ENCODE measurements around the gene MRC2.

Gene MRC2

DNA sequence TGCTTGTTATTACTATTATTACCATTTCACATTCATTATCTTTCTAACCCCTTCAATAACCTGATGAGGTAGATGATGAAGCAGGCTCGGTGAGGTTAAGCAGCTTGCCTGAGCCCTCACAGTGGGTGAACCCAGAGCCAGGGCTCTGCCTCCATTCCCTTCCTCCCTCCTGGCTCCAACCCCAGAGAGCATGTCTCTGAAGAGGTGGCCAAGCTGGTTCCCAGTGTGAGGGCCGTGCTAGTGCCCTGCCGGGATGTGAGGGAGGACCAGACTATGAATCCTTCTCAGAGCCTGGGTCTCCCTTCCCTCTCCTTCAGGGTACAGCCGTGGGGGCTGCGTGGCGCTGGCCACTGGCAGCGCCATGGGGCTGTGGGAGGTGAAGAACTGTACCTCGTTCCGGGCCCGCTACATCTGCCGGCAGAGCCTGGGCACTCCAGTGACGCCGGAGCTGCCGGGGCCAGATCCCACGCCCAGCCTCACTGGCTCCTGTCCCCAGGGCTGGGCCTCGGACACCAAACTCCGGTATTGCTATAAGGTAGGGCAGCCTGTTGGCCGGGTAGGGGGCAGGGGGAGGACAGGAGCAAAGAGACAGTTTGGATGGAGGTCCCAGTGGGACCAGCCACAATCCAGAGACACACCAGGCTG, 49.6 kb downstream of the MRC2 start:
- Histone ChIP-seq H3K27me3 (replicated peaks; ENCODE audit: insufficient read depth, low read length) (no peaks in the 10 kb centered on the region), H3K4me2 (ENCODE audit: low read depth, low read length) (no peak overlapping the region), H3K9ac (ENCODE audit: low read length) (no peak overlapping the region), H2AFZ (ENCODE audit: low read length) (no peak overlapping the region), H3K79me2 (ENCODE audit: low read length) (no peaks in the 10 kb centered on the region), H3F3A (ENCODE audit: insufficient read depth, low read length) (no peaks in the 10 kb centered on the region), H4K20me1 (ENCODE audit: insufficient read depth, low read length) (no peaks in the 10 kb centered on the region), H3K4me3 (ENCODE audit: low read length) (no peak overlapping the region), H3K4me1 (ENCODE audit: low read length) (no peaks in the 10 kb centered on the region), H3K36me3 (replicated peaks; ENCODE audit: insufficient read depth, low read length) (no peaks in the 10 kb centered on the region), H3K27ac (ENCODE audit: low read length) (no peak overlapping the region), H3K9me2 (replicated peaks; ENCODE audit: insufficient read depth, low read length) (no peaks in the 10 kb centered on the region), H3K9me3 (replicated peaks; ENCODE audit: insufficient read depth, low read length) (no peaks in the 10 kb centered on the region)
- no peak for TF ChIP-seq EZH2phosphoT487 (IDR thresholded peaks at IDR 0.05; ENCODE audit: low read length)
- TF ChIP-seq EZH2 (optimal IDR thresholded peaks at IDR 0.05; ENCODE audit: low read depth, low read length): no peak
- TF ChIP-seq, protein P1, sequence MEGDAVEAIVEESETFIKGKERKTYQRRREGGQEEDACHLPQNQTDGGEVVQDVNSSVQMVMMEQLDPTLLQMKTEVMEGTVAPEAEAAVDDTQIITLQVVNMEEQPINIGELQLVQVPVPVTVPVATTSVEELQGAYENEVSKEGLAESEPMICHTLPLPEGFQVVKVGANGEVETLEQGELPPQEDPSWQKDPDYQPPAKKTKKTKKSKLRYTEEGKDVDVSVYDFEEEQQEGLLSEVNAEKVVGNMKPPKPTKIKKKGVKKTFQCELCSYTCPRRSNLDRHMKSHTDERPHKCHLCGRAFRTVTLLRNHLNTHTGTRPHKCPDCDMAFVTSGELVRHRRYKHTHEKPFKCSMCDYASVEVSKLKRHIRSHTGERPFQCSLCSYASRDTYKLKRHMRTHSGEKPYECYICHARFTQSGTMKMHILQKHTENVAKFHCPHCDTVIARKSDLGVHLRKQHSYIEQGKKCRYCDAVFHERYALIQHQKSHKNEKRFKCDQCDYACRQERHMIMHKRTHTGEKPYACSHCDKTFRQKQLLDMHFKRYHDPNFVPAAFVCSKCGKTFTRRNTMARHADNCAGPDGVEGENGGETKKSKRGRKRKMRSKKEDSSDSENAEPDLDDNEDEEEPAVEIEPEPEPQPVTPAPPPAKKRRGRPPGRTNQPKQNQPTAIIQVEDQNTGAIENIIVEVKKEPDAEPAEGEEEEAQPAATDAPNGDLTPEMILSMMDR (IDR thresholded peaks at IDR 0.05; ENCODE audit: low read length): no peak
- DNase-seq: no peak

- Histone ChIP-seq H3K36me3 (replicated peaks; ENCODE audit: insufficient read depth, low read length) (no peaks in the 10 kb centered on the region), H3K27me3 (replicated peaks; ENCODE audit: insufficient read depth, low read length) (no peaks in the 10 kb centered on the region), H3K9me2 (replicated peaks; ENCODE audit: insufficient read depth, low read length) (no peaks in the 10 kb centered on the region), H3K27ac (ENCODE audit: low read length) (no peak overlapping the region), H4K20me1 (ENCODE audit: insufficient read depth, low read length) (no peaks in the 10 kb centered on the region), H3K4me3 (ENCODE audit: low read length) (no peak overlapping the region), H3K79me2 (ENCODE audit: low read length) (no peaks in the 10 kb centered on the region), H3K9ac (ENCODE audit: low read length) (no peak overlapping the region), H3K4me2 (ENCODE audit: low read depth, low read length) (no peak overlapping the region), H2AFZ (ENCODE audit: low read length) (no peak overlapping the region), H3K9me3 (replicated peaks; ENCODE audit: insufficient read depth, low read length) (no peaks in the 10 kb centered on the region), H3F3A (ENCODE audit: insufficient read depth, low read length) (no peaks in the 10 kb centered on the region), H3K4me1 (ENCODE audit: low read length) (no peaks in the 10 kb centered on the region)
- DNase-seq: no peak
- TF ChIP-seq EZH2phosphoT487 (IDR thresholded peaks at IDR 0.05; ENCODE audit: low read length) (no peak), EZH2 (optimal IDR thresholded peaks at IDR 0.05; ENCODE audit: low read depth, low read length) (no peak)
- TF ChIP-seq, protein P1 (IDR thresholded peaks at IDR 0.05; ENCODE audit: low read length): no peak
Measured at GRCh38 chr17:62678214-62678919, 50.9 kb downstream of the MRC2 start.

DNA sequence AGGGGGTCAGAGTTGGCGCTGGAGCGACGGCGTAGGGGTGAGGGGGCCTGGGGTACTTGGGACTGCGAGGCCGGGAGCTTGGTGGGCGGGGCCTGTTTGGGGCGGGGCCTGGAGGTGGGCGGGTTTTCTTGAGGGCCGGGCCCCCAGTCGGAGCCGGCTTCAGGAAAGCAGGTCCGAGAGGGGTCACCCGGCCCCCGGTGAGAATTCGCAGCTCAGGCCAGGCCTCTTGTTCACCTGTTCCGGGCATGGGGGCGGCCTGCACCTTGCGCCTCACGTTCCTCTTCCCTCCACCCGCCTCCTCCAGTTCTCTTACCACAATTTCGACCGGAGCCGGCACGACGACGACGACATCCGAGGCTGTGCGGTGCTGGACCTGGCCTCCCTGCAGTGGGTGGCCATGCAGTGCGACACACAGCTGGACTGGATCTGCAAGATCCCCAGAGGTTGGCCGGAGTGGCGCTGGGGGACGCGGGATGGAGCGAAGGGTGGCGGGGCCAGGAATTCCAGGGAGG, 52.5 kb downstream of the MRC2 start:
- no peaks in the 10 kb centered on the region for H3K27me3 ChIP-seq (replicated peaks; ENCODE audit: insufficient read depth, low read length)
- H3K27ac ChIP-seq (ENCODE audit: low read length): no peak overlapping the region
- TF ChIP-seq, protein P1 (IDR thresholded peaks at IDR 0.05; ENCODE audit: low read length): no peak
- TF ChIP-seq EZH2 (optimal IDR thresholded peaks at IDR 0.05; ENCODE audit: low read depth, low read length) (no peak), EZH2phosphoT487 (IDR thresholded peaks at IDR 0.05; ENCODE audit: low read length) (no peak)
- DNase-seq: no peak
- no peaks in the 10 kb centered on the region for H3K9me3 ChIP-seq (replicated peaks; ENCODE audit: insufficient read depth, low read length)
- no peaks in the 10 kb centered on the region for H3K4me1 ChIP-seq (ENCODE audit: low read length)
- no peak overlapping the region for H3K4me2 ChIP-seq (ENCODE audit: low read depth, low read length)
- no peak overlapping the region for H3K9ac ChIP-seq (ENCODE audit: low read length)
- H2AFZ ChIP-seq (ENCODE audit: low read length): no peak overlapping the region
- no peaks in the 10 kb centered on the region for H3K9me2 ChIP-seq (replicated peaks; ENCODE audit: insufficient read depth, low read length)
- H4K20me1 ChIP-seq (ENCODE audit: insufficient read depth, low read length): no peaks in the 10 kb centered on the region
- H3K79me2 ChIP-seq (ENCODE audit: low read length): no peaks in the 10 kb centered on the region
- H3K36me3 ChIP-seq (replicated peaks; ENCODE audit: insufficient read depth, low read length): no peaks in the 10 kb centered on the region
- H3K4me3 ChIP-seq (ENCODE audit: low read length): no peak overlapping the region
- no peaks in the 10 kb centered on the region for H3F3A ChIP-seq (ENCODE audit: insufficient read depth, low read length)

All from MM.1S (cell line).